Endothelial cell (in vitro differentiated cells): Measurements from ENCODE around the gene CEP78. TPM values are rescaled to one million over a fixed set of nuclear protein-coding genes. Genes with fewer than 3 reads are reported as not detected.
A peak's percentile ranks its signal among the peaks of the same experiment; 100 is the strongest.

Experiments
- DNase-seq: peaks from one replicate; pipeline ENCODE4 v3.0.0; 2021; ENCODE audit warnings: low spot score
- H3K27ac Mint-ChIP-seq: one replicate; pipeline ENCODE4 v1.8.0; 2021; ENCODE audit warnings: mixed read lengths, inconsistent platforms; ENCODE audit not compliant: unreplicated experiment
- H3K27me3 Mint-ChIP-seq: one replicate; pipeline ENCODE4 v1.8.0; 2021; ENCODE audit warnings: mild to moderate bottlenecking, moderate library complexity, mixed read lengths, inconsistent platforms; ENCODE audit not compliant: unreplicated experiment
- H3K36me3 Mint-ChIP-seq: one replicate; pipeline ENCODE4 v1.8.0; 2021; ENCODE audit warnings: mild to moderate bottlenecking, low read depth, mixed read lengths, inconsistent platforms; ENCODE audit not compliant: unreplicated experiment
- H3K4me1 Mint-ChIP-seq: one replicate; pipeline ENCODE4 v1.8.0; 2021; ENCODE audit warnings: mild to moderate bottlenecking, mixed read lengths, inconsistent platforms; ENCODE audit not compliant: unreplicated experiment
- H3K4me3 Mint-ChIP-seq: one replicate; pipeline ENCODE4 v1.8.0; 2021; ENCODE audit warnings: mild to moderate bottlenecking, mixed read lengths, inconsistent platforms; ENCODE audit not compliant: unreplicated experiment
- H3K9me3 Mint-ChIP-seq: one replicate; pipeline ENCODE4 v1.8.0; 2021; ENCODE audit warnings: mixed read lengths, inconsistent platforms; ENCODE audit not compliant: unreplicated experiment
- CTCF ChIP-seq: fragments of 200-600 bp; sonication (generic); IDR thresholded peaks from one replicate; pipeline ENCODE4 v1.5.0; 2021; ENCODE audit warnings: antibody characterized with exemption; ENCODE audit not compliant: unreplicated experiment
- total RNA-seq: library from RNA; stranded (reverse); fragmentation: NEBNext Ultra II Directional; extraction: Animal tissue kit (Norgen Biotek cat#: 25700); gene quantifications from one replicate; pipeline ENCODE4 v1.2.1, GENCODE V29; 2021; ENCODE audit not compliant: unreplicated experiment

CEP78 gene
- total RNA-seq, 1 donor from 2014 or later: 21.7 TPM

DNA sequence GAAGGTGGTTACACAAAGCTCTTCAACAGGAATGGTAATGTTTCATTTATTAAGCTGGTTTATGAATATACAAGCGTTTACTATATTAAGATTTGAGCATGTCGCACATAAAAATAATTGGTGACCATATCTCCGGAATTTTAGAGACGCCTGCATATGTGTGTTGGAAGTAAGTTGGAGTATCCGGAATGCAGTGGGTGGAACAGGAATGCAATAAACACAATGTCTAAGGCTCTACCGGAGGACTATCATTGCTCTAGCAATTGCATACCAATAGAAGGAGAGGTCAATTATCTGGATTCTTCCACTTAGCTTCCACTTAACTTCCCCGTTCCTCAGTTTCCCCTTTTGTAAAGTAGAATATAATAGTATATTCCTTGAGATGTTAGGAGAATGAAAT, 1.1 kb upstream of the CEP78 start:
- Mint-ChIP-seq H3K27ac (no peak overlapping the region), H3K4me1 (peaks cover 14% of the 10 kb centered on the region), H3K4me3 (peak overlapping the region; percentile 97), H3K27me3 (peaks cover 3% of the 10 kb centered on the region), H3K36me3 (no peaks in the 10 kb centered on the region), H3K9me3 (no peaks in the 10 kb centered on the region)
- TF ChIP-seq CTCF: no peak
- DNase-seq: no peak

GRCh38 chr9:78235256-78235761, 566 bp upstream of the CEP78 start:
- Mint-ChIP-seq H3K27ac (peak overlapping the region; percentile 80), H3K4me1 (peaks cover 14% of the 10 kb centered on the region), H3K27me3 (peaks cover 3% of the 10 kb centered on the region), H3K36me3 (peaks cover 2% of the 10 kb centered on the region), H3K4me3 (peak overlapping the region; percentile 97), H3K9me3 (no peaks in the 10 kb centered on the region)
- TF ChIP-seq CTCF: no peak
- DNase-seq: no peak

DNA sequence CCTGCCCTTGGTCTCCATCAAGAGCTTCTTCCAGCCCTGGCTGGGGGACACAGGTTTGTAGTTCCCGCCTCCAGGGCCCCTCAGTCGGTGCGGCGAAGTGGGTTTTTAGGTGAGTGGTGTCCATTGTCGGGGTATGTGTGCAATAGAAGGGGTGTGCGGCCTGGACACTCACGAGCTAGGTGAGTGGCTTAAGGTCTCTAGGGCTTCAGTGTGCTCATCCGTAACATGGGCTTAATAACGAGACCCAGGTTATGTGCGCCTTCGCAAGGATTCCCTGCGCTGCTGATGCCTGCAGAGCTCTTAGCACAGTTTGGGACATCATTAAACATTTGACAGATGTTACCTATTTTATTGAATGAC, 656 bp downstream of the CEP78 start:
- no peak for DNase-seq
- Mint-ChIP-seq H3K27ac (no peak overlapping the region), H3K9me3 (no peaks in the 10 kb centered on the region), H3K27me3 (peaks cover 3% of the 10 kb centered on the region), H3K4me1 (peaks cover 14% of the 10 kb centered on the region), H3K36me3 (peaks cover 4% of the 10 kb centered on the region), H3K4me3 (peak overlapping the region; percentile 94)
- no peak for TF ChIP-seq CTCF

GRCh38 chr9:78238046-78239038, 2.5 kb downstream of the CEP78 start:
- H3K4me3 Mint-ChIP-seq: no peak overlapping the region
- peaks cover 4% of the 10 kb centered on the region for H3K36me3 Mint-ChIP-seq

More at GRCh38 chr9:78238046-78239038, 2.5 kb downstream of the CEP78 start:
- Mint-ChIP-seq H3K27me3 (peaks cover 3% of the 10 kb centered on the region), H3K4me1 (peaks cover 14% of the 10 kb centered on the region), H3K9me3 (no peaks in the 10 kb centered on the region), H3K27ac (no peak overlapping the region)
- DNase-seq: no peak
- TF ChIP-seq CTCF: no peak
